HG02759 (cell line): ENCODE measurements around the gene ISCU.

Source experiments
- ATAC-seq: cut with Tn5 transposase; IDR thresholded peaks from one replicate; pipeline ENCODE4 v1.9.1; 2021; ENCODE audit warnings: mild to moderate bottlenecking, moderate library complexity; ENCODE audit not compliant: unreplicated experiment

Gene ISCU

DNA sequence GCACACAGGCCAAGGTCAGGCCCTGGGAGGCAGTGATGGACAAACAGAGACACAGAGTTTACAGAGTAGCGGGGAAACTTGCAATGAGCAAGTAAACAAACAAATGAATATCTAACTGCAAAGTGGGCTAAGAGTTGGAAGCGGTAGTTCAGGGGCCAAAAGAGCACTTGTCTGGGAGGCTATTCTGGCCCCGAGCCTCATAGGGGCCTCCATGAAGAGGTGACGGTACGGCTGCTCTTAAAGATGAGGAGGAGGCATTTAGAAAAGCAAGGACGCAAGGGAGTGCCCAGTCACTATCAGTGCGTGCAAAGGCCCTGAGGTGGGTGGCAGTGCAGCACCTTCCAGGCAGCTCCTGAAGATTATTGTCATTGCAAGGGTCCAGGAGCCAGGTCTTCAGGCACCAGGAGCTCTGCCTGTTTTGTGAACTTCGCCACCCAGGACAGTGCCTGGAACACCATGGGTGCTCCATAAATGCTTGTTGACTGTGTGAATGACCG lies 39.9 kb downstream of the ISCU start:
- no peak for ATAC-seq

DNA sequence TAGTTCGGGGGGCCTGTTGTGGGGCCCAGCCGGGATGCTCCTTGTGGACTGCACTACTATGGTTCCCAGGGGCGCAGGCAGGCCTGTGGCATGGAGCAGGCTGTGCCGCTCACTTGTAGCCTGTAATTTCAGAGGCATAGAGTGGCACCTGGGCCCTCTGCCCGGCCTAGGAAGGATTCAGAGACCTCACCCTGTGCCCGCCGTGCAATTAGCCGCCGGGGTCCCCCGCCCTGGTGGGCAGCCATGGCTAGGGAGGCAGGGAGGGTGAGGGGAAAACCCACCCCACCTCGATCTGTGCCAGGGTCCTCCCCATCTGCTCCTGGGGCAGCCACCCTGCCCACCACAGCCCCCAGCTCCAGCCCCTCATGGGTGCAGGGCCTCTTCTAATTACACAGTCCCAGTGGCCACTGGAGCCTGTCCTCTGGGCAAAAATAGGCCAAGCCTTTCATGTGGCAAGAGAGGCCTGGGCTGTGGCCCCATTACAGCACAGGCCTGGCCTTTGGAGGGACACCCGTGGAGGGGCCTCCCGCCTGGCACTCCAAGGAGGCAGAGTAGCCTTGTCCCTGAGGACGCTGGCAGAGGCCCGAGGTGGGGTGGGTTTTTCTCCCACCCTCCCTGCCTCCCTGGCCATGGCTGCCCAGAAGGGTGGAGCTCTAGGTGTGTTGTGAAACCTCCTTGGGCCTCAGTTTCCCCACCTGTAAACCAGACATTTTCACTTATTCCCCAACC lies 40.7 kb downstream of the ISCU start:
- no peak for ATAC-seq

DNA sequence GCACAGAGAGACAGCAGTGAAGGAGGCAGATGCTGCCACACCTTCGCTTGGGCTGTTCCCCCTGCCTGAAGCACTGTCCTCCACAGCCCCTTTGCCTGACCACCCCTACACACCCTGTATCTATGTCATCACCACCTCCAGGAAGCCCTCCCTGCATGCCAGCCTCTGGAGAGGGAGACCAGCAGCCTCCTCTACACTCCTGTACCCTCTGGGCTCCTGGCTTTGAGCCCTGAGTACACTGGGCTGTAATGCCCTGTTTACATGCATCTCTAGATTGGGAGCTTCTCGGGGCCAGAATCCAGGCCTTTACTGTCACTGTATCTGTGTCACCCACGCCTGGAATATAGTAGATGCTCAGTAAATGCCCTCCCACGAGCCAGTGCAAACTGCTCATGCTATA lies 41.3 kb downstream of the ISCU start:
- ATAC-seq: no peak

DNA sequence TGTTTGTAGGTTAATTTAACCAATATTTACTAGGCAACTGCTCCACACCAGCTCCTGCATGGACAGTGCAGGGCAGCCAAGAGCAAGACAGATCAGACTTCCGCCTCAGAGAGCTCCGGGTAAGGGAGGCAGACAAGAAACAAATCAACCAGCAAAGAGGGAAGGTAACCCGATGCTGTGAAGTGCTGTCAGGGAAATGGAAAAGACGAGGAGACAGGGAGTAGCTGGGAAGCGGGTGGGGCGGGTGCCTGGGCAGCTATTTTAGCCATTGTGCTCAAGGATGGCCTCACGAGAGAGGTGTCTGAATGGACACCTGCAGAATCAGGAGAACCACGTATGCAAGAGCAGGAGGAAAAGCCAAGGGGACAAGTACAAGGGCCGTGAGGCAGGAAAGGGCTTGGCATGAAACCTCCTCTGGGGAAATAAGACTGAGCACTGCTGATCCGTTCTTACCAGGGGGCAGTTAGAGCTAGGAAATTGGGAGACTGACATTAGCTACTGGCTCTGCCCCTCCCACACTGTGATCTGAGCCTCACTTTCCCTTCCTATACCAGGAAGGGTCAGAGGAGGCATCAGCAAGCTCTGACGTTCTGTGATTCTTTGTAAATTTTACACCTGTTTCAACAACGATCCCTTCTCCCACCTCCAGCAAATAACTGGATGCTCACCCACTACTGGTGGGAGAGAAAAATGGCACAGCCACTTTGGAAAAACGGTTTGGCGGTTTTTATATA lies 42.0 kb downstream of the ISCU start:
- ATAC-seq: no peak

DNA sequence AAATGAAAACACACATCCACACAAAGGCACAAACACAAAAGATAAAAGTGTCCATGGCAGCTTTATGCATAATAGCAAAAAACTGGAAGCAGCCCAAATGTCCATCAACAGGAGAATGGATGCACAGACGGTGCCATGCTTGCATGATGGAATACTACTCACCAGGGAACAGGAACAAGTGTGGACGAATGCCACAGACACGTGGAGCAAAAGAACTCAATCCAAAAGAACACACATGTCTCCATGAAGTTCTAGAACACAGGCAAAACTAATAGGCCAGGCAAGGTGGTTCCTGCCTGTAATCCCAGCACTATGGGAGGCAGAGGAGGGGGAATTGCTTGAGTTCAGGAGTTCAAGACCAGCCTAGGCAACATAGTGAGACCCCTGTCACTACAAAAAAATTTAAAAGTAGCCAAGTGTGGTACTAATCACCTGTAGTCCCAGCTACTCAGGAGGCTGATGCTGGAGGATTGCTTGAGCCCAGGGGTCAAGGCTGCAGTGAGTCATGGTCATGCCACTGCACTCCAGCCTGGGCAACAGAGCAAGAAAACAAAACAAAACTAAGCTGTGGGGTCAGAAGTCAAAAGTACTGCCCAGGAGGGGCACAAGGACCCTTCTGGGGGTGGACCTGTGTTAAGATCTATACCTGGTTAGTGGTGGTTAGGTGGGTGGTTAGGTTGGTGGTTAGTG lies 42.7 kb downstream of the ISCU start:
- ATAC-seq: no peak

DNA sequence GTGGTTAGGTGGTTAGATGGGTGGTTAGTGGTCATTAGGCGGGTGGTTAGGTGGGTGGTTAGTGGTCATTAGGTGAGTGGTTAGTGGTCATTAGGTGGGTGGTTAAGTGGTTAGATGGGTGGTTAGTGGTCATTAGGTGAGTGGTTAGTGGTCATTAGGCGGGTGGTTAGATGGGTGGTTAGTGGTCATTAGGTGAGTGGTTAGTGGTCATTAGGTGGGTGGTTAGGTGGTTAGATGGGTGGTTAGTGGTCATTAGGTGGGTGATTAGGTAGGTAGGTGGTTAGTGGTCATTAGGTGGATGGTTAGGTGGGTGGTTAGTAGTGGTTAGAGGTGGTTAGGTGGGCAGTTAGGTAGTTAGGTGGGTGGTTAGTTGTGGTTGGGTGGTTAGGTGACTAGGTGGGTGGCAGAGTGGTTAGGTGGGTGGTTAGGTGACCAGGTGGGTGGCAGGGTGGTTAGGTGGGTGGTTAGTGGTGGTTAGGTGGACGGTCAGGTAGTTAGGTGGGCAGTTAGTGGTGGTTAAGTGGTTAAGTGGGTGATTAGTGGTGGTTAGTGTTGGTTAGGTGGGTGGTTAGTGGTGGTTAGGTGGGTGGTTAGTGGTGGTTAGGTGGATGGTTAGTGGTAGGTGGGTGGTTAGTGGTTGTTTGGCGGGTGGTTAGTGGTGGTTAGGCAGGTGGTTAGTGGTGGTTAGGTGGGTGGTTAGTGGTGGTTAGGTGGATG lies 43.5 kb downstream of the ISCU start:
- no peak for ATAC-seq

DNA sequence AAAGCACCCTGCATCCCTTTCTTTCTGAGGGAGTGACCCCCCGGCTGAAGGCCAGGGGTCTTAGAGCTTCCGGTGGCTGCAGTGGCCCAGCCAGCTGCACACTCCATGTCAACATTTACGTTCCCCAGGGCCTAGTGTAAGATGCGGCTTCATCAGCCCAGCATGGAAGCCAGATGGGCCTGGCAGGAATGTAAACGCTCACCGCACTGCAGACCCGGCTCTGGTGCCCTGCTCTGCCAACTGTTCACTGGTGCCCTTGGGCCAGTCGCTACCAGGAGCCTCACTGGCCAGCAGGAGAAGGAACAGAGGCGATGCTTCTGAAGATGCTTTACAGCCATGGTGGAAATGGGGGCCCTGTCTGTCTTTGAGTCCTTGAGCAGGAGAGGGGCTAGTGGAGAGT lies 44.1 kb downstream of the ISCU start:
- no peak for ATAC-seq

DNA sequence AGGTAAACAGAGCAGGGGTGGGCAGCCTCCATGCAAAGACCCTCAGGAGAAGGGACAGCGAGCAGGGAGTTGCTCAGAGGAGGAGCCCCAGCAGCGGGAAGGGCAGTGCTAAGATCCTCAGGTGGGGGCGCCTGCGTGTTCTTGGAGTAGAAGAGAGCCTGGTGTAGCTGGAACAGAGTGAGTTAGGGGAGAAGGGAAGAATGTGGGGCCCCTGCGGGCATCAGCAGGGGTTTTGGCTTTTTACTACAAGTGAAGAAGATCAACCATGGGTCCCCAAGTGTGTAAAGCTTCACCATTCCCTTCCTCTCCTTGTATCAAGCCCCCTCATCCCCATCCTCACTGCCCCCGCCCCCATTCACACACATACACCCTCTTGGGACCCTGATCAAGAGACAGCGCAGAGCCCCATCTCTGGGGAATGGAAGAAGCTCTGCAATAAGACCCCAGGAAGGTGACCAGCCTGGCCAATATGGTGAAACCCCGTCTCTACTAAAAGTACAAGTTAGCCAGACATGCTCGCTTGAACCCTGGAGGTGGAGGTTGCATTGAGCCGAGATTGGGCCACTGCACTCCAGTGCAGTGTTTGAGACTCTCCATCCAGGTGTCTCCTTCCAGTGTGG lies 45.7 kb downstream of the ISCU start:
- no peak for ATAC-seq

DNA sequence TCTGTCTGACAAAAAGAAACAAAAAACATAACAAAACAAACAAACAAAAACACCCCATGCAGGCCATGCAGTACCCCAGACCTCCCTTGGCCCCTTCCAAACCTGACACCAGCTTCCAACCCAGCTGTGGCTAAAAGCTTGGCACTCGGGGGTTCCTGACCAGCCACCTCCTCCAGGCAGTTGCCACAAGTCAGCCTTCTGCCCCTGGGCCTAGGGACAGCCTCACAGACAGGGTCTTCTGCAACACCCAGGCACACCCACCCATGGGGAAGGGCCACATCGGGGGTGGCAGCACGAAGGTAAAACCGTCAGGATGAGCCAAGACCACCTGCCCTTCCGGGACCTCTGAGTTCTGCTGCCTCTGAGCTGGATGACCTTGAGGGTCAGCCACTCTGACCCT lies 46.2 kb downstream of the ISCU start:
- ATAC-seq: no peak

DNA sequence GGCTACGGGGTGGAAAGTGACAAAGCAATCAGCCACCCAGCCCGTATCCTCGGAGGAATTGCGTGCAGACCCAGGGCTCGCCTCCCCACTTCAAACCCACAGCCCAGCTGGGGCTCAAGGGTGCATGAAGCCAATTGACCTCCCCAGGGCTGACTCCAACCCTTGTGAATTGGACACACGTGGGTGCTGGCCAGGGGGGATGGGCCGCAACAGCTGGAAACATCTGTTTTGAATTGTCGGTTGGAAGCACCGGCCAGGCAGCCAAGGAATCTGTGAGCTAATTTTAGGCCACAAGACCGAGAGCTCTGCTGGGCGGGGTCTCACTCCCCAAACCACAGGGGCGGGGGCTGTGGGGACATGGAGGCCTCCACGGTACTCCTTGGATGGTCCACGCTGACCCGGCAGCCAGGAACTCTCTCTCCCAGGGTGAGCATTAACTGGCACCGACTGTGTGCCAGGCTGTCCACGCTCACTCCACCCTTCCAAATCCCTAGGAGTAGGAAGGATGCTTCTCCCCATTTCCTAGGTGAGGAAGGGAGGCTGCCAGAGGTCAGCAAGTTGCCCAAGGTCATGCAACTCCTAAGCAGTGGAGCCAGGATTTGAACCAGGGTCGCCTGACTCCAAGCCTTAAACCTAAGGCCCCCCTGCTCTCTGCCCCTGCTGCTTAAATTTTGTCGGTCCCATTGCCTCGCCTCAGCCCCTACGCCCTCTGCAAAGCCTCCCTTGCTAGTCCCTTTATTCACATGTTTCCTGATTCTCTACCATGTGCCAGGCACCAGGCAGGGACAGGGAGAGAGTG lies 47.3 kb downstream of the ISCU start:
- ATAC-seq: peak; percentile 59

DNA sequence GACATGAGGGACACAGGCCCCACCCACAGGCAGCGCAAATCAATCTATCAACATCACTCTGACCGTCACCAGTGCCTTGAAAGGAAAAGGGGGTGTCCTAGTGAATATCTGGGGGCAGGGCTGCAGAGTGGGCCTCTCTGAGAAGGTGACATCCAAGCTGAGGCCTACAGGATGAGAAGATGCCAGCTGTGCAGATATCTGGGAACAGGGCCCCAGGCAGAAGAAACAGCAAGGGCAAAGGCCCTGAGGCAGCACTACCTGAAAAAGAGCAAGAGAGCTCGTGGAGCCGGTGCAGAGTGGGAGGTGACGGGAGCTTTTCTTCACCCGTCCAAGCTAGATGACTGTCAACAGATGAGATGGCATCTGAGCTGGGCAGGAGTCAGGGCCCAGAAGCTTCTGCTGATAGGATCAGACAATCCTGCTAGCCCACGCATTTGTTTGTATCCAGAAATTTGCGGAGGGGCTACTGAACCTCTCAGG lies 48.0 kb downstream of the ISCU start:
- no peak for ATAC-seq

DNA sequence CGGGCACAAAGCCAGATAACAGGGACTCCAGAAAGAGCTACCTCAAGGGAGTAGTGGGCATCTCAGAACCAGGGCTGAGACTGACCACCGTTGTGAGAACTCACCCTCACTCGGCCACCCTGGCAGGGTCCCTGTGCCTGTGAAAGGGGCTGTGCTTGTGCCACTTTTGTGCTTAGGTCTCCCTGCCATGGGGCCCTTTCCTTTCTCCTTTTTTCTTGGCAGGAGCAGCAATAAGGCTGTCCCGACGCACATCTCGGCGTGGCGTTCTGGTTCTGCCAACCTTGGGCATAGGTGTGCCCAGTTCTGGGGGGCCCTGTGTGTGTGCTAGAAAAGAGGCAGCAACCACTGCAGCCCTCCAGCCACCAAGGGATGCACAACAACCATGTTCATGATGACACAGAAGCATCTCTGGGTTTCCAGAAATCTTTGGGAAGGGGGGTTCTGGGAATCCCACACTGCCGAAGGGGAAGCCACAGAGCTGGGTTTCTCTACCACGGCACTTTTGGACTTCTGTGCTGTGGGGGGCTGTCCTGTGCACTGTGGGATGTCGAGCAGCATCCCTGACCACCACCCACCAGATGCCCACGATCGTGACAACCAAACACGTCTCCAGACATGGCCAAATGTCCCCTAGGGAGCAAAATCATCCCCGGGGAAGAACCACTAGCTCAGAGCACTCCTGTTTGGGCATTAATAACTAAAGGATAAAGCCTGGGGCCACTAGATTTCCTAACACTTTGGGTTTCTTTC lies 48.6 kb downstream of the ISCU start:
- no peak for ATAC-seq

DNA sequence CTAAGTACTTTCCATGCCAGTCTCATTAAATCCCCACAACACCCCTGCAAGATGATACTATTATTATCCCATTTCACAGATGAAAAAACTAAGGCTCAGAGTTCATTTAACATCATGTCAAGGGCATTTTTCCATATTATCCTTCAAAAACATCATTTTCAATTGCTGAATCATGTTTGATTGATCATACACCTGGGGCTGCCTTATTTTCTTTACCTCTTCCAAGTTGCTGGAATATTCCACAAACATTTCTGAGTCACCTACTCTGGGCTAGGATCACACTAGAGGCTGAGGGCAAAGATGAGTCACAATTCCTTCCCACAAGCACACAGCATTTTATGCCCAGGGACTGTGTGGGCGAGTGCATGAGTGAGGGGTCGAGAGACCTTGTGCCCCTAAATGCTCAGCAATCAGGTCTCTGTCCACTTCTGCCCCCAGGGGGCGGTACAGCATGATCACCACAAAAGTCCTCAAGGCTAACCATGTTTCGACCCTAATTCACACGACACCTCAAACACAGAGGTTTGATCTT lies 49.6 kb downstream of the ISCU start:
- ATAC-seq: no peak

DNA sequence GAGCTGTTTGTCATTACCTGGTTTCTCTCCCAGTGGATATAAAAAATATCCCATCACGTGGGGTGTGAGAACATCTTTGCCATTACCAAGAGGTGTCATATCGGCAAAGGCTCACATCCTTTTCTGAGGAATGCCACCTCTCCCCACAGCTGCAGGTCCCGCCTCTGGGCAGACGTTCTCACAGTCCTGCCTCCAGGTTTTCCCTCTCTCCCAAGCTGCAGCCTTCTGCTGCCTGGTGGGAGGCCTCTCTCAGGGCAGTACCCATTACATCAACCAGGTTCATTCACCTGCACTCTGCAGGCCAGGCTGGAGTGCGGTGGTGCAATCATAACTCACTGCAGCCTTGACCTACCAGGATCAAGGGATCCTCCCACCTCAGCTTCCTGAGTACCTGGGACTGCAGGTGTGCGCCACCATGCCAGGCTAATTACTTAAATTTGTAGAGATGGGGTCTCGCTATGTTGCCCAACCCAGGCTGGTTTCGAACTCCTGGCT lies 50.4 kb downstream of the ISCU start:
- no peak for ATAC-seq

DNA sequence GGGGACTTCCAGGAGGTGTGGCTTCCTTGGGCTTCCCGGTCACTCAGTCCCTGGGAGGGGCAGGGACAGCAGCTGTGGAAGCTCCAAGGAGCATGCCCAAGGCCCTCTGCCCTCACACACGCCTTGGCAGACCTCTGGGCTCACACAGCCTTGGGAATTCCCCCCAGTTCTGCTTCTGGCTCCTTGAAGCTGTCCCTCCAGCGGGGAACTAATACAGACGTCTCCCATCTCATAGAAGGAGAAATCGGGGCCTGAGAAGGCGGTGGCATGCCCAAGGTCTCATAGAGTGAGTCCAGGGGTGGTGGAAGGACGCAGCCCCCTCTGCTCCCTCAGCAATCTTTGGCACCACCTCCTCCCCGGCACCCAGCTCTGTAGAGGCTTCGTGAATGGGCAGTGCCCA lies 51.2 kb downstream of the ISCU start:
- no peak for ATAC-seq

DNA sequence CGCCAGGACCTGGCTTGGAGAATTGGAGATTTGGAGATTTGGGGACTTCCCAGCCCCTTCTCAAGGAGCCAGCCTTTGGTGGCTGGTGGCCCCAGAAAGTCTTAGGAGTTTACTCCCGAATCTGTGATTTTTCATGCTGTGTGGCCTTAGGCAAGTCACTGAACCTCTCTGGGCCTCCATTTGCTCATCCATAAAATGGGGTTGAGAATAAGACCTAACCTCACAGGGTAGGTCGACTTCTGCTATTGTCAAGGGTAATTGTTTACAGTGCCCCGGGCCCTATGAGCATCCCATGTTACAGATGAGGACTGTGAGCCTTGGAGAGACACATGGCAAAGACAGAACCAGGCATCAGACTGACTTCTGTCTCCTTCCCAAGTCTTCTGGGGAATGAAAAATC lies 51.6 kb downstream of the ISCU start:
- no peak for ATAC-seq

DNA sequence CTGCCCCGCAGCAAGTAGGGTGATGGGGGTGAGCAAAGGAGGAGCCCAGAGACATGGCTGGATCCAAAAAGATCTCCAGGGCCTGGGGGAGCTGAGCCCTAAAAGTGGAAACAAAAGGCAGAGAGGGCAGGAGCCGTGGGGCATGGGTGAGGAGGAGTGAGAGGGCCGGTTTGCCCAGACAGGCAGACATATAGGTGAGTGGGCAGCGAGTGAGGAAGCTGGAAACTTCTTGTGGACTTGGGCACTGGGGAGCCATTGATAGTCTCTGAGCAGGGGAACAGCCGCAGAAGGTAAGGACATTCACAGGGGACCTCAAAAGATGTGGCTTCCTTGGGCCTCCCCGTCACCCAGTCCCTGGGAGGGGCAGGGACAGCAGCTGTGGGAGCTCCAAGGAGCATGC lies 52.2 kb downstream of the ISCU start:
- ATAC-seq: no peak

DNA sequence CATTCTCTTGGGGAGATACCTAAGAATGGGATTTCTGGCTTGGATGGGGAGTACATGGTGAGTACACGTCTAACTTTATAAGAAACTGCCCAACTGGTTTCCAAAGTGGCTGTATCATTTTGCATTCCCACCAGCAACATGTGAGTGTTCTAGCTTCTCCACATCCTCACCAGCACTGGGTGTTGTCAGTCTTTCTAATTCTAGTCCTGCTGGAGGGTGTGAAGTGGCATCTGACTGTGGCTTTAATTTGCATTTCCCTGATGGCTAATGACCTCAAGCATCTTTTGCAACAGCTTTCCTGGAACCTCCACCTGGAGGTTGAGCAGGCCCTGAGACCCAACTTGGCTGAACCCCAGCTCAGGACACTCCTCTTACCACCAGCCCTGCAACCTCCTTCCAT lies 53.5 kb downstream of the ISCU start:
- ATAC-seq: no peak

DNA sequence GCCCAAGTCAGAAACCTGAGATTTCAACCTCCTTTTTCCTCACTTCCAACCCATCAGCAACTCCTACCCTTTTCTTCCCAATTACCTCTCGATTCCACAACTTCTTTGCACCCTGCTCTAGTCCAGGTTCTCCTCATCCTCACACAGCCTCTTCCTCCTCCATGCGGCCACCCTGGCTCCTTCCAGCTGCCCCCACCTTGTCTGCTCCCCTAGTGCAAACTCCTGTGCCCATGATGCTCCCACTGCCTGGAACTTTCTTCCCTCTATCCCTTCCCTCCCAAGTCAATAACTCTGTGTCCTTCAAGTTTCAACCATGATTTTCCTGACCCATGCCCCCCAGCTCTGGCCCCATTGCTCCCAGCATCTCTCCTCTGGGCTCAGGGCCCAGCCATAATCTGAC lies 54.0 kb downstream of the ISCU start:
- ATAC-seq: no peak
